Jurkat, Clone E6-1 (cell line): ENCODE measurements around the gene NUP210.

Experiments used
- DNase-seq: peaks from one replicate; pipeline ENCODE4 v3.0.0-alpha.2; 2011; ENCODE audit warnings: low read depth, low spot score
- H3K4me3 ChIP-seq: 2 replicates; pipeline ENCODE4 v1.5.1; 2011; ENCODE audit warnings: mild to moderate bottlenecking, low read length, control low read depth, moderate library complexity

Gene NUP210

DNA sequence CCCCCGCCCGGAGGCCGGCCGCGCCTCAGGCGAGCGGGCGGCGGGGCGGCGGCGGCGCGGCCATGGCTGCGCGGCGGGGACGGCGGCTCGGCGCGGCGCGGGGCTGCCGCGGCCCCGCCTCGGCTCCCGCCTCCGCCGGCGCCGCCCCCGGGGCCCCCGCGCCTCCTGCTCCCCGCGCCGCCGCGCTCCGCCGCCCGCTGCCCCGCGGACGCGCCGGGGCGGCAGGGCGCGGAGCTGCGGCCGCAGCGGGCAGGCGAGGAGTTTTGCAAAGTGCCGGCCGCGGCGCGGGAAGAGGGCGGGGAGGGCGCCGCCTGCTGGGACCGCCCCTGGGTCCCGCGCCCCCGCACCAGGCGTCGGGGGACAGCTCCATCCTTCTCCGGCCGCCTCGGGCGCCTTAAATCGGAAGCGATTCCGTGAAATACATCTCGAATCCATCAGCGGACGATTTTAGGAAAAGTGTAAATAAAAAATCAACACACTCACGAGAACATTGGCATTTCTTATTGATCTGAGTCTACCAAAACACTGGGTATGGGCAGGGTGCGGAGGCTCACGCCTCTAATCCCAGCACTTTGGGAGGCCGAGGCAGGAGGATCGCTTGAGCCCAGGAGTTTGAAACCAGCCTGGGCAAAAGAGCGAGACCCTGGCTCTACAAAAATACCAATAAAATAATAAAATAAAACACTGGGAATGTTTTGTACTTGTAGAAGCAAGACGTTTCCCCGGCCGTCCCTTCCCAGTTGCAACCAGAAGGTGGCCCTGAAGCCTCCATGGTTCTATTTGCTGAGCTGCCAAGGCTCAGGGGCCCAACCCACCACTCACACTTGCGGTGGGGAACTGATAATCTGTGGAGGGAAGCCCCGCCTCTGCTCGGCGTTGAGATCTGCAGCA lies 136.9 kb downstream of the NUP210 start:
- peak overlapping the region; percentile 35 for H3K4me3 ChIP-seq
- DNase-seq, result no peak

DNA sequence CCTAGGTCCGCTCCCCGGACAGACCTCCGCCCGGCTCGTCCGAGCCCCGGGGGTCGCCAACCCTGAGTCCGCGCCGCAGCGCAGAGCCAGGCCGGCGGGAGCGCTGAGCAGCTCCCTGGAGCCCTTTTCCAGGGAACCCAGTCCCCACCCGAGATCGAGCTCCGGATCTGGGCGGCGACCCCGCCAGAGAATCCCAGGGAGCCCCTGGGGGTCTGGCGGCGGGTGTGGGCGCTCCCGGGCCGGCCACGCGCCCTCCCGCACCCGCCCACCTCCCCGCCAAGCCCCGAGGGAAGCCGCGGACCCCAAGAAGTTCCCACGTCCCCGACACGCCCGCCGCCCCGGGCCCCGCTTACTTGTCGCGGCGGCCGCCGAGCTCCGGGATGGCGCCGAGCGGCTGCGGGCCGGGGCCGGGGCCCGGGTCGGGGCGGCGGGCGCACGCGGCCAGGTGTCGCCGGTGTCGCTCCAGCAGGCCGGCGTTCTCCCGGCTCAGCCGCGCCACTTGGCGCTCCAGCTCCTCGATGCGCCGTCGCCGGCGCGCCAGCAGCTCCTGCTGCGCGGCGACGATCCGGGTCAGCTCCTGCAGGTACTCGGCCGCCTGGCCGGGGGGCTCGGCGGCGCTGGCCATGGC lies 137.7 kb downstream of the NUP210 start:
- H3K4me3 ChIP-seq, result peak overlapping the region; percentile 35
- DNase-seq, result no peak

DNA sequence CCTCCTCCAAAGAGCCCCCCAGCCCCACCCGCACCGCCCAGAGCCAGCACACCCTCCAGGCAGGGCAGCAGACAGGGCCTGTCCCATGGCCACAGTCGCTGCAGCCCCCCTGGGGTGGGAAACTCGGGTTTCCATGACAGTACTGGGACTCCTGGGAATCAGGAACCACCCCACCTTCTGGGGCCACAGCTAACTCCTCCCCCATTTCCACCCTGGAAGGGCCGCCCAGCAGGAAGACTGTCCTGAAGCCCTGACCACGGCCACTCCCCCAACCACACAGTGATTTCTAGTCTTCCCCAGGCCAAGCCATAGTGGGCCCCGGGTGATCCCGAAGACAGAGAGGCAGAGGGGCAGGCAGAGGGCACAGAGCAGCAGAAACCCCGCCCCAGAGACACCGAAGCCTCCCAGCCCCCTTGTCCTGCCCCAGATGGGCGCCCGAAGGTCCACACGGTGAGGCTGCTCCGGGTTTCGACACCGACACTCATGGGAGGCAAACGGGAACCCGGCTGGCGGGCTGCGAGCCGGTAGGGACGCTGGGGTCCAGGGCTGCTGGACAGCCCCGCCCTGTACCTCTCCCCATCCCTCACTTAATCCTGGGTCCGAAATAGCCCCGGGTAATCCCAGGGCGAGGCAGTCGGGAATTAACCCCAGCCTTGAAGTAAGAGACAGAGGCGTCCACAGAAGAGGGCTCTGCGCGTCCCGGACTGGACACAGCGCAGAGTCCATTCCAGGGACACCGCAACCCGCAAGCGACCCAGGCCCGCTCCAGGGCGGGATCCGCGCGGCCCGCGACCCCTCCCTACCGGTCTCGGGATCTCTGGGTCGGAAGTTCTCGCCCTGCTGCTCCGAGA lies 138.4 kb downstream of the NUP210 start:
- no peak overlapping the region for H3K4me3 ChIP-seq
- DNase-seq, result no peak

DNA sequence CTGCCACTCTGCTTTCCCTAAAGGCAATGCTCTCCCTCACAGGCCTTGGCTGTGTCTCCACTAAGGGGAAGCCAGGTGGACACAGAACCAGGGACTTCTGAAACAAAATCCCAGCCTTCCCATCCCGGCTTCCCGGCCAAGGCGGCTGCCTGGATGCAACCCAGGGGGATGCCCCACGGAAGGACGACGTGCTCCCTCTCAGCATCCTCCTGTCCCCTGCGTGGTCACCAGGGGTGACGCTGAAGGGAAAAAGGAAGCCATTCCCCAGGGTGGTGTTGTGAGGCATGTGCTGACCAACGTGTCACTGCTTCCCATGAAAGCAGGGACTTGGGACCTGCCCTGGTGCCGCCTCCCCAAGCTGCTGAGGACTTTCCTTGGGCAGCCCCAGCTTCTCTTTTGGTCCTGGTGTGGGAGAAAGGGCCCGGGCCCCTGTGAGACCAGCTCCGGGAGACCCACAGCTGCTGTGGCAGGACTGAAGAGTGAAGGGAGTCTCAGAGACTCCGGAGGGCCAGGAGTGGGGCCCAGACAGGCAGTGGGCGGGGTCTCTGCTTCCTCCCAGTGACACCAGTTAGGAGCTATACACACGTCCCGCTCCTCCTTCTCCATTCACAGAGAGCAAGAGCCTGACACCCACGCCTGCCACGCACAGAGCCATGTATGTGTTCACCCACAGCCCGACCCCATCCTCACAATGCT lies 139.2 kb downstream of the NUP210 start:
- DNase-seq, result no peak
- H3K4me3 ChIP-seq, result no peak overlapping the region

DNA sequence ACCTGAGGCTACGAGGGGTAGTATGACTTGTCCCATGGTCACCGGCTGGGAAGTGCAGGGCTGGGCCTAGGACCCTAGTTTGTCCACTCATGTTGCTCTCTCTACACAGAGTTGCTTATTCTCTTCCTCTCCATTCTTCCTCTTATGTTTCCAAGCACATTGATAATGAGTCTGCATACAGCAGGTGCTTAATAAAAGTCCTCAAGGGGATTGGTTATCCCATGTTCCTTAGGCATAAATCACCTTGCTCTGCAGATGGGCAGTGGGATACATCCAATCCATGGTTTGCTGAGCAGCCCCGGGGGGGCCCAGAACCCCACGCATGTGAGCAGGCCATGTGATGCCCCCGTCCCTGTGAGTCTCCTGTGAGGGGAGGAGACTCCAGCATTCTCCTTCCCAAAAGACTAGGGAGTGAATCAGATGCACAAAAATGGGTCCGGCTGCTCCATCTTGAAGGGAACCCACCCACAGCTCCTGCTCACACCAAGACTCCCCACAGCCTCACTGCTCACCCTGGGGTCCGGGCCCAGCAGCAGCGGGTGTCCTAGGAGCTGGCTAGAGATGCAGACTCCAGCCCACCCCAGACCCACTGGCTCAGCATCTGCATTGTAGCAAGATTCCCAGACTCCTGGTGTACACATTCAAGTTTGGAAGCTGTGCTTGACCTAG lies 139.9 kb downstream of the NUP210 start:
- no peak for DNase-seq
- no peak overlapping the region for H3K4me3 ChIP-seq

DNA sequence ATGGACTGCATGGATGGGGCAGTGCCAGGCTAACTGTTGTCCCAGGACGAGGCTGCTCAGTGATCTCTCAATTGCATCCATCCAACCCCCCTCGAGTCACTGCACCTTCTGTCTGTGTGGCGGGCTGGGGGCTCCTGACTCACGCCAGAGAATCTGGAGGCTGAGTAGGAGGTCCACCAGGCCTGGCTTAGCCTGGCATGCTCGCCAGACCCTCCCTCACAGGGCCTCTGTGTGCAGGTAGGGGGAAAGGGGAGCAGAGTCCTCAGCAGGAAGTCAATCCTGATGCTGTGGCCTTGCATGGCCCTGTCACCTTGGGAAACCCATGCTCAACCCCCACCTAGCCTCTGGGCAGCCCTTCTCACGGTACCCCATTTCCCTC lies 140.6 kb downstream of the NUP210 start:
- no peak for DNase-seq
- no peak overlapping the region for H3K4me3 ChIP-seq

DNA sequence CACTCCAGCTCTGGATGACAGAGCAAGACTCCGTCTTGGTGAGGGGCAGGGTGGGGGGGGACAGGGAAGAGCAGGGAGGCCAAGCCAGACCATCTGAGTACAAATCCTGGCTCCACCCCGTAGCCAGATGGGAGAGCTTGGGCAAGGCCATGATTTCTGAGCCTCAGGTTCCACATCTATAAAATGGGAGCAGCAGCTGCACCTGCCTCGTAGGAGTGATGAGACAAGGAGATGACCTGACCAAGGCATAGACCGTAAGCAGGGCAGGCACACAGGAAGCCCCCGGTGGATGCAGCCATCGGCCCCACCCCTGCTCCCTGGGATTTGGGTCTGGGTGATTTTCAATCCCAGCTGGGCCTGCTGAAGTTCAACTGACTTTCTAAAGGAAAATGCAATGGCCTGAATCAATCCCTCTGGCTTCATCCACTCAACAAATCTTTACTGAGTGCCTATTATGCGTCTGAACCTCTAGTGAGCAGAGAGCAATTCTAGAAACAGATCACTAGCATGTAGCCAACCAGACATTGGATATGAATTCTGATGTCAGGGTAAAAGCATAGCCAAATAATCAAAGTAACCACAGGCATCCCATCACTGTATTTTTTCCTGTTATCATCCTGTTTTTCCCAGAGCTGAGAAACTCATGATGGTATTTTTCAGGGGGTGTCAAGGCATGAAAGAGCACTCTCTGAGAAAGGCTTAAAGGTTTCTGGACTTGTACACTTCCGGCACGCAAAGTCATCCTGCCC lies 141.2 kb downstream of the NUP210 start:
- no peak for DNase-seq

DNA sequence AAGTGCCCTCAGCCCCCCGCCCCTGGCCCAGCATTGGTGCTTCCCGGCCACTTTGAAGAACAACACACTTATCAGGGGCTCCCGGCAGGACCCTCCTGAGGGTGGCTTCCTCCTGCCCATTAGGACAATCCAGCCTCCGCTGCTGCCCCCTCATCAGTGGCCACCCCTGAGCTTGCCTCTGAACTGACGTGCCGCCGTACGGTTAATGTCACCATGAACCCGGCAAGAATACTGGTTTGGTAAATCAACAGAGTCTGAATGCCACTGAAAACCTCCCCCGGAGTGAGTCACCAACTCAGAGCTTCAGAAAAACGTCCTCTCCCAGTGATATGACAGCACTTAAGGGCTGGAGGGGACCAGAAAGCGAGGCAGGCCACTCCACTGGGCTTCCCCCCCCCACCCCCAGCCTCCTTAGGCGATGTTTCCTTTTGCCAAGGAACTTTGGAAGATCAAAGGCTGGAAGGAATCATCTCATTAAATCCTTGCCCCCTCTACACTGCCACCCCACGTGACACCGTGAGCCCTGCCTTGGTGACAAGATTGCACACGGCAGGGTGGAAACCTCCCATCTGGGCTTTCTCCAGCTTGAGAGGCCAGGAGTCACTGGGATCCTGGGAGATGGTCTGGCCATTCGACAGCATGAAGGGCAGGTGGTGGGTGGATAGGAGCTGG lies 142.1 kb downstream of the NUP210 start:
- DNase-seq, result no peak
- H3K4me3 ChIP-seq, result no peak overlapping the region

More for the DNA sequence above, 141.2 kb downstream of the NUP210 start:
- H3K4me3 ChIP-seq, result no peak overlapping the region

DNA sequence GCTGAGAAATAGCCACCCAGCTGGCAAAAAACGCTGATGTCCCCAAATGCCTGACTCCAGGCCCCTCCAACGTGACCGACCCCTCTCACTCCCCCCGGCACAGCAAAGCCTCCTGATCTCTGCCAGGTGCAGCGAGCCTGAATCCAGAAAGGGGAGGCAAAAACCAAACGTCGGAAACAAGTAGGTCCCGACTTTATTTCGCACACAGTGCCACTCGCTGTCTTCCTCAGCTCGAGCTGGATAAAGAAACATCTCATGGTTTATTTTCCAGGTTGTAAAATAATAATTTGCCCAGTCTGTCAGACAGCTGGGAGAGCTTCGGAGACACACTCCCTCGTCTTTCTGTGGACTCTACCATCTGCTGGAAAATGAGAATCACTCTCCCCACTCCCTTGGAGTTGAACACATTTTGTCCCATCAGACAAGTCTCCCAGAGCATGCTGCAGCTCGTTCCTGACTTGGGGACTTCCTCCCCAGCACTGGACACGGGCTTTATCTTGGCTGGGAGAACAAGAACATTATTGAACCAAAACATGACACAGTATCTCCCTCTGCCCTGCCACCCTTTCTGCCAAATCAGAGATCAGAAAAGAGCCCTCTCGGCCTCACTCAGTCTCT lies 142.8 kb downstream of the NUP210 start:
- no peak overlapping the region for H3K4me3 ChIP-seq
- no peak for DNase-seq

DNA sequence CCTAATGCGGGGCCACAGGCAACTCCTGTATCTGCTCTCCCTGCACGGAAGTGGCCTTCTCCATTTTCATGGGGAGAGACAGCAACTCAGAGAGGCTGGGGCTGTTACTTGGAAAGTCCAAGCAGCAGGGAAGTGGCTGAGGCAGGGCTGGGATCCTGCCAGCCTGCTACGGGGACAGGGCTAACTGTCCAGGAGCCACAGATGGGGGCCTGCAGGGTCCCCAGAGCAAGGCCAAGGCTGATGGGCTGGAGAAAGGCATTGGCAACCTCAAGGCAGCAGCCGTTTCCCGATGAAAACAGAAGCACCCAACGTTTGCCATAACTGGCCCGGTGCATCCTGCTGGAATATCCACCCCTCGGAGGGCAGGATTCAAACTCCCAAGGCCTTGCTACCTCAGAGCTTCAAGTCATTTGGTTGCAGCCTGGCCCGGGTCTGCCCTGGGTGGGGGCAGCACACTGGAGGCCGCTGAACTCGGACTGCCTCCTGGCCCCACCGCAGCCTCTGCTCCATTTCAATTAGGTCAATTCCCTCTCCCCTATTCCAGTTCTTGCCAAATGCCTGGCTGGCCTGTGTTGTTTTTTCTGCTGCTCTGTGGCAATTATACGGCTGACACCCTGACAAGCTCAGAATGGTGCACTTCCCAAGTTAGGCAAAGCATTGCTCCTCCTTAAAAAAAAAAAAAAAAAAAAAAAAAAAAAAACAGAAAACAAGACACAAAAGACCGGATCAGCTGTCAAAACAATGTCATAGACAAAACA lies 143.5 kb downstream of the NUP210 start:
- DNase-seq, result no peak
- no peak overlapping the region for H3K4me3 ChIP-seq

DNA sequence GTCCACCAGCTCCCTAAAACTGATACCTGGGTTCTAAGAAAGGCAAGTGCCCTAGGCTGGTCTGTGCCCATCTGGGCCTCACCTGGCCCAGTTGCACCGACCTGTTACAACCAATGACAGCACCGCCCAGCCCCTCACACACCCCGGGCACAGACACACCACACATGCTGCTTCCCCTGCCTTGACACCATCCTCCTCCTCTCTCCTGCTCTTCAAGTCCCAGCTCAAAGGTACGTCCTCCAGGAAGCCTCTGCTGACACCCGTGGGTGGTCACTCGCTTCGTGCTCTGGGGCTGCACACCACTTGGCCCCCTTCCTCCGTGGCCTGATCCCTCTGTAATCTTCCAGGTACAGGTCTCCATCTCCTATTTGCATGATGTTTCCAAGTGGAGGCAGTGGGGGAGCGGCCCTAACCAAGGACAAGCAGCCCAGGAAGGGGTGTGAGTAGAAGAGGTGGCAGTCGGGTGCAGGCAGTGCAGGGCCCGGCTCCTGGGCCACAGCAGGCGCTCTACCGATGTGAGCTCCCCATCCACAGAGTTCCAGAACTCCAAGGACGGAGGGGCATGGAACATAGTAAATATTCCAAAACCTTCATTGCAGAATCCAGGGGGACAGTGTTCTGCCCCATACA lies 144.6 kb downstream of the NUP210 start:
- H3K4me3 ChIP-seq, result no peak overlapping the region
- DNase-seq, result no peak

DNA sequence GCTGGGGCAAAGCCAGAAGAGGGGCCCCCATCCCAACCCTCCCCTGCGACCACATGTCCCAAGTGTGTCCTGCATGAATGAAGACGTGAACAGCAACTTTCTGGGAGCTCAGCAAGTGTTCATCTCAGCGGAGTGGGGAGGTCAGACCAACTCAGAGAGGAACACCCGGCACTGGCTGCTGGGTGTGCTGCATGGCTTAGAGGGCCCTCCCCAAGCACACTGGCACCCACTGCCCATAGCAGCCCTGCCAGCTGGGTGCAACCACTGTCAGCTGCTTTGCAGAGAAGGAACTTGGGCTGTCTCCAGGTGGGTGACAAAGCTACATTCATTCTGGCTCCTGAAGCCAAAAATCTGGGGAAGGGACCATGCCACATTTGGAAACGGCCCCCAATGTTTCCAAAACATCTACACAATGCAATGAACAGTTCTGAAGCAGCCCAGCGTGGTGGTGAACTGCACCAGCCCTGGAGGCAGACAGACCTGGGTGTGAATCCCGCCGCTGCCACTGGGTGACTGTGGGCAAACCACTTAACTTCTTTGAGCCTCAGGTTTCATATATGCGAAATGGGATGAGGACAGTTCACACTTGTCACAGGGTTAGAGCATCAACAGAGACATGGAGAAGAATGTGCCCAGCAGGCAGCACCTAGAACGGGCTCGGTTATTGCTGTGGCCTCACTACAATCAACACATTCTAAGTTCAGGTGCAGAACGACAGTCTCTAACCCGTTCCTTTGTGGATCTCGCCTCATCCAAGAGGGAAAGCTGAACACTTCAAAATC lies 145.4 kb downstream of the NUP210 start:
- H3K4me3 ChIP-seq, result no peak overlapping the region
- DNase-seq, result no peak

DNA sequence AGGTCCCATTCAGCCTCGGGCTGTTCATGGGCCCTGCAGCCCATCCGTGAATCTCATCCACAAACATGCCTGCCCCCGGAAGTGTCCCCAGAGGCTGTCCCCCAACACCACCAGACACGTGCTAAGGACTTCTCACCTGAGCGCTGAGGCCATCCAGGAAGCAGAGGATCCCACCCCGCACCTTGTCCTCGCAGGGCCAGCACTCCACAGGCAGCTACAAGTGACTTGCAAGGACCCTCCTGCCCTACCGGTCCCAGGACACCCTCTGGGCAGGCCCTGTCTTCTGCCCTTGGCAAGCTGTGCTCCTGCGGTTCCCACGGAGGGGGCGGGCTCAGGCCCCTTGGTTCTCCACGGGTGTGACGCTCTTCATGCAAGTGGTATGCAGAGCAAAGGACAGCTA lies 146.0 kb downstream of the NUP210 start:
- no peak overlapping the region for H3K4me3 ChIP-seq
- no peak for DNase-seq

DNA sequence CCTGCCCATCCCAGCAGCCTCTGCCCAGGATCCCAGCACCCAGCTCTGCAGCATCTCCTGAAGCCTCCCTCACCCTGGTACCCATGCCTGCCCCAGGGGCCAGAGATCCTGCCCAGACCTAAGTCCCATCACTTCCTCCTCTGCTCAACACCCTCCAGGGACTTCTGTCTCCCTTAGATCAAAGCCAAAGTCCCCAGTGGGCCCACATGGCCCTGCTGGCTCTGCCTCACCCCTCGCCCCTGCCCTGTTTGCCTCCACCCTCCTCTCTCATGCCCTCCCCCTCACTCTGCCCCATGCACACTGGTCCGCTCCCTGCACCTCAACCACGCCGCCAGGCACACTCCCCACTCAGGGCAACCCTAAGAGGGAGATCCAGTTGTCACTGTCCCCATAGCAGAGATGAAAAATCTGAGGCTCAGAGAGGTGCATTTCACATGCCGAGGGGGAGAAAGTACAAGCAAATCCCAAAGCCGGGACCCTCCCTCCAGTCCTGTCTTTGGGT lies 146.5 kb downstream of the NUP210 start:
- no peak overlapping the region for H3K4me3 ChIP-seq
- no peak for DNase-seq
